WTC11 (cell line): ENCODE measurements around the gene SCD. TPM values are rescaled to one million over a fixed set of nuclear protein-coding genes. Genes with fewer than 3 reads are reported as not detected.

Experiments used
- ATAC-seq: fragments of 200-7000 bp; cut with Tn5 transposase; 2 replicates; pipeline ENCODE4 v1.10.0; 2021; ENCODE audit warnings: mild to moderate bottlenecking, moderate library complexity
- CTCF ChIA-PET: fragments of 300-600 bp; sonication (Branson Sonifier 250); formaldehyde crosslinking; loops from one replicate; lab custom pipeline; 2021; ENCODE audit warnings: antibody characterized with exemption; lab: Charles Lee
- POLR2A ChIA-PET: fragments of 350-600 bp; sonication (Branson Sonifier 250); formaldehyde crosslinking; loops from one replicate; lab custom pipeline; 2021; ENCODE audit warnings: antibody characterized with exemption; lab: Charles Lee
- DNase-seq: peaks from one replicate; pipeline ENCODE4 v3.0.0; 2021; ENCODE audit warnings: low spot score
- H3K27ac Mint-ChIP-seq: 2 replicates; pipeline ENCODE4 v1.8.0; 2021; ENCODE audit warnings: mixed read lengths
- H3K27me3 Mint-ChIP-seq: 2 replicates; pipeline ENCODE4 v1.8.0; 2021; ENCODE audit warnings: low read depth, mild to moderate bottlenecking, moderate library complexity, mixed read lengths
- H3K36me3 Mint-ChIP-seq: 2 replicates; pipeline ENCODE4 v1.8.0; 2021; ENCODE audit warnings: mixed read lengths
- H3K4me1 Mint-ChIP-seq: 2 replicates; pipeline ENCODE4 v1.8.0; 2022; ENCODE audit warnings: mixed read lengths
- H3K4me3 Mint-ChIP-seq: 2 replicates; pipeline ENCODE4 v1.8.0; 2021; ENCODE audit warnings: mild to moderate bottlenecking, moderate library complexity, mixed read lengths
- H3K9me3 Mint-ChIP-seq: 2 replicates; pipeline ENCODE4 v1.8.0; 2021; ENCODE audit warnings: mixed read lengths
- CBFB ChIP-seq: sonication (generic); formaldehyde crosslinking; IDR thresholded peaks from 2 replicates; pipeline ENCODE4 v1.8.1; 2022; ENCODE audit warnings: mild to moderate bottlenecking, low read depth, missing genetic modification reagents
- ESRRA ChIP-seq: sonication (generic); formaldehyde crosslinking; IDR thresholded peaks from 2 replicates; pipeline ENCODE4 v1.8.1; 2022; ENCODE audit warnings: mild to moderate bottlenecking, missing genetic modification reagents, borderline replicate concordance
- FOXK1 ChIP-seq: sonication (generic); formaldehyde crosslinking; IDR thresholded peaks from 2 replicates; pipeline ENCODE4 v1.8.0; 2022; ENCODE audit warnings: mild to moderate bottlenecking, moderate library complexity, missing genetic modification reagents
- JUN ChIP-seq: sonication (generic); formaldehyde crosslinking; IDR thresholded peaks from 2 replicates; pipeline ENCODE4 v1.8.0; 2023; ENCODE audit warnings: mild to moderate bottlenecking, missing genetic modification reagents
- NR1H2 ChIP-seq: sonication (generic); formaldehyde crosslinking; IDR thresholded peaks from 2 replicates; pipeline ENCODE4 v1.9.0; 2021; ENCODE audit warnings: mild to moderate bottlenecking, moderate library complexity, missing genetic modification reagents
- OVOL2 ChIP-seq: fragments of 250-450 bp; sonication (Bioruptor Pico); IDR thresholded peaks from 2 replicates; pipeline ENCODE4 v1.9.0; 2021; ENCODE audit warnings: mild to moderate bottlenecking, borderline replicate concordance
- RELA ChIP-seq: sonication (generic); formaldehyde crosslinking; IDR thresholded peaks from 2 replicates; pipeline ENCODE4 v1.8.1; 2022; ENCODE audit warnings: missing genetic modification reagents, mild to moderate bottlenecking, borderline replicate concordance
- ZNF416 ChIP-seq: fragments of 250-450 bp; sonication (Bioruptor Pico); IDR thresholded peaks from 2 replicates; pipeline ENCODE4 v1.9.0; 2021; ENCODE audit warnings: mild to moderate bottlenecking, inconsistent platforms
- total RNA-seq: library from RNA; stranded (reverse); gene quantifications from 3 replicates; pipeline ENCODE4 v1.2.3, GENCODE V29; 2021
- TF ChIP-seq, protein P1 (sequence below): sonication (generic); formaldehyde crosslinking; IDR thresholded peaks from 2 replicates; pipeline ENCODE4 v1.8.1; 2022; ENCODE audit warnings: mild to moderate bottlenecking, moderate library complexity, missing genetic modification reagents
- TF ChIP-seq, protein P2 (sequence below): sonication (generic); formaldehyde crosslinking; IDR thresholded peaks from 2 replicates; pipeline ENCODE4 v1.8.1; 2023; ENCODE audit warnings: mild to moderate bottlenecking, missing genetic modification reagents
- TF ChIP-seq, protein P3 (sequence below): sonication (generic); formaldehyde crosslinking; IDR thresholded peaks from 2 replicates; pipeline ENCODE4 v1.8.1; 2022; ENCODE audit warnings: low read depth, missing genetic modification reagents, borderline replicate concordance
- TF ChIP-seq, protein P4 (sequence below): sonication (generic); formaldehyde crosslinking; IDR thresholded peaks from 2 replicates; pipeline ENCODE4 v1.8.1; 2023; ENCODE audit warnings: mild to moderate bottlenecking, missing genetic modification reagents, moderate library complexity
- TF ChIP-seq, protein P5 (sequence below): sonication (generic); formaldehyde crosslinking; conservative IDR thresholded peaks from 2 replicates; pipeline ENCODE4 v1.8.1; 2023; ENCODE audit warnings: mild to moderate bottlenecking, low read depth, missing genetic modification reagents, moderate library complexity
- TF ChIP-seq, protein P6 (sequence below): sonication (generic); formaldehyde crosslinking; IDR thresholded peaks from 2 replicates; pipeline ENCODE4 v1.8.0; 2023; ENCODE audit warnings: missing genetic modification reagents, mild to moderate bottlenecking, borderline replicate concordance
- TF ChIP-seq, protein P7 (sequence below): sonication (generic); formaldehyde crosslinking; IDR thresholded peaks from 2 replicates; pipeline ENCODE4 v1.8.0; 2022; ENCODE audit warnings: mild to moderate bottlenecking, missing genetic modification reagents

Gene SCD
- total RNA-seq, 1 experiment from 2014 or later = 556 TPM

DNA sequence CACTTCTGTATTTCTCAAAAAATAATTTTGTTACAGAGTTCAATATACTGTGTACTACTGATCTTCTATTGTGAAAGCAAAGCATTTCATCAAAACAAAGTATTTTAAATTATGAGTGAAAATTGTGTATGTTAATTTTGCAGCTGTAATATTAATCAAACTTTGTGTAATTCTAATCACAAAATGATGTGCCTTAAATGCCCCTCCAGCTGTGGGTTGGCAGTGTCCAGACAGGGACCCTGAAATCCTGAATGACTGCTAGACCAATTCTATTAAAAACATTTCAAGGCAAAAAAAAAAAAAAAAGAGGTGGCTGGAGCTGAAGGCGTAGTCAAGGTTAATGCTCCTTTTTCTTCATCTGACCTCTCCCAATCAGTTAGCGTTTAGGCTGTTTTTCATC lies 36.2 kb downstream of the SCD start:
- TF ChIP-seq JUN (CRISPR knock-in tag) = no peak
- TF ChIP-seq, protein P1, sequence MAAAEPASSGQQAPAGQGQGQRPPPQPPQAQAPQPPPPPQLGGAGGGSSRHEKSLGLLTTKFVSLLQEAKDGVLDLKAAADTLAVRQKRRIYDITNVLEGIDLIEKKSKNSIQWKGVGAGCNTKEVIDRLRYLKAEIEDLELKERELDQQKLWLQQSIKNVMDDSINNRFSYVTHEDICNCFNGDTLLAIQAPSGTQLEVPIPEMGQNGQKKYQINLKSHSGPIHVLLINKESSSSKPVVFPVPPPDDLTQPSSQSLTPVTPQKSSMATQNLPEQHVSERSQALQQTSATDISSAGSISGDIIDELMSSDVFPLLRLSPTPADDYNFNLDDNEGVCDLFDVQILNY (CRISPR knock-in tag) = no peak
- TF ChIP-seq, protein P2, sequence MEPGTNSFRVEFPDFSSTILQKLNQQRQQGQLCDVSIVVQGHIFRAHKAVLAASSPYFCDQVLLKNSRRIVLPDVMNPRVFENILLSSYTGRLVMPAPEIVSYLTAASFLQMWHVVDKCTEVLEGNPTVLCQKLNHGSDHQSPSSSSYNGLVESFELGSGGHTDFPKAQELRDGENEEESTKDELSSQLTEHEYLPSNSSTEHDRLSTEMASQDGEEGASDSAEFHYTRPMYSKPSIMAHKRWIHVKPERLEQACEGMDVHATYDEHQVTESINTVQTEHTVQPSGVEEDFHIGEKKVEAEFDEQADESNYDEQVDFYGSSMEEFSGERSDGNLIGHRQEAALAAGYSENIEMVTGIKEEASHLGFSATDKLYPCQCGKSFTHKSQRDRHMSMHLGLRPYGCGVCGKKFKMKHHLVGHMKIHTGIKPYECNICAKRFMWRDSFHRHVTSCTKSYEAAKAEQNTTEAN (CRISPR knock-in tag) = no peak
- no peak for TF ChIP-seq FOXK1 (CRISPR knock-in tag)
- no peak for TF ChIP-seq RELA (CRISPR knock-in tag)
- TF ChIP-seq, all 79 proteins: peak for 0
- Mint-ChIP-seq H3K27ac (no peak overlapping the region), H3K9me3 (peaks cover 9% of the 10 kb centered on the region), H3K36me3 (peaks cover 84% of the 10 kb centered on the region), H3K4me3 (no peak overlapping the region), H3K4me1 (no peaks in the 10 kb centered on the region), H3K27me3 (peaks cover 3% of the 10 kb centered on the region; the same call in 1 of the 2 replicates)
- ChIA-PET CTCF (no interaction called here), POLR2A (interaction anchor here (0.6 kb wide), 1 partner anchor 70 kb away, joined by 3 read pairs; no protein-coding TSS in a partner anchor)
- no peak for ATAC-seq
- DNase-seq = no peak

DNA sequence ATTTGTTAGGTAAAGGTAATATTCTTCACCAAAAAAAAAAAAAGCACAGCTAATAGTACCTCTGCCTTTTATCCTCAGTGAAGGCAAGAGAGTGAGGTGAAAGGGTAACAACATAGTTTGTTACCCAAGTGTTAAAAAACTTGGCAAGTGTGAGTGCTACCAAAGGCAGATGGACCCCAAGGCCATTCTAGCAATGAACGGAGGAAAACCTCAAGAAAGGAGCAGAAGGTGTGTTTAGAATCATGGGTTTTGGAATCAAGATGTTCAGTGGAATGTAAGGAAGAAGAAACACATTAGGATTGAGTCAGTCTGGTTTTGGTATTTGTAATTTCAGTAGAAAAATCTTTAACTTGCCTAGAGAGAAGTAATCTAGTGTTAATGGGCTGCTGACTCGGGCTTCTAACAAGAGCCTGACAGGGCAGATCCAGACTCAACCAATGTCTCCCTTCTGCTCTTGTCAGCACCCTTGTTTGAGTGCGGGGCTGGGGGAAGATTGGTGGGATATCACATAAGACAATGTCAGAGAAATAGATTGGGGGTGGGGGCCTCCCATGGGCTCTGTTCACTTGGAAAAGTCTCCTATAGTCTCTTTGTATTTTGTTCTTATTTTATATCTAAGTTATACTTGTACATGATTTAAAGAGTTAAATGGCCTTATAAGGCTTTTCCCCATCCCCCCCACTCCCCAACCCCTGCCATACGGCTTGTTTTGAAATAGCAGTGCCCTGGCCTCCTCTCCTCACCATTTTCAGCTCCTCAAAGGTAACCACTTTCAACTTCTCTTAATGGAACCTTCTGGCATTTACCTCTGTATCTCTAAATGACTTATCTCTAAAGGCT lies 44.4 kb downstream of the SCD start:
- H3K27ac Mint-ChIP-seq = no peak overlapping the region
- ATAC-seq = no peak
- H3K9me3 Mint-ChIP-seq = peaks cover 14% of the 10 kb centered on the region
- H3K36me3 Mint-ChIP-seq = peaks cover 28% of the 10 kb centered on the region
- no peaks in the 10 kb centered on the region for H3K4me1 Mint-ChIP-seq
- TF ChIP-seq CBFB (CRISPR knock-in tag) = no peak
- TF ChIP-seq, protein P3, sequence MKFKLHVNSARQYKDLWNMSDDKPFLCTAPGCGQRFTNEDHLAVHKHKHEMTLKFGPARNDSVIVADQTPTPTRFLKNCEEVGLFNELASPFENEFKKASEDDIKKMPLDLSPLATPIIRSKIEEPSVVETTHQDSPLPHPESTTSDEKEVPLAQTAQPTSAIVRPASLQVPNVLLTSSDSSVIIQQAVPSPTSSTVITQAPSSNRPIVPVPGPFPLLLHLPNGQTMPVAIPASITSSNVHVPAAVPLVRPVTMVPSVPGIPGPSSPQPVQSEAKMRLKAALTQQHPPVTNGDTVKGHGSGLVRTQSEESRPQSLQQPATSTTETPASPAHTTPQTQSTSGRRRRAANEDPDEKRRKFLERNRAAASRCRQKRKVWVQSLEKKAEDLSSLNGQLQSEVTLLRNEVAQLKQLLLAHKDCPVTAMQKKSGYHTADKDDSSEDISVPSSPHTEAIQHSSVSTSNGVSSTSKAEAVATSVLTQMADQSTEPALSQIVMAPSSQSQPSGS = no peak
- TF ChIP-seq, protein P4, sequence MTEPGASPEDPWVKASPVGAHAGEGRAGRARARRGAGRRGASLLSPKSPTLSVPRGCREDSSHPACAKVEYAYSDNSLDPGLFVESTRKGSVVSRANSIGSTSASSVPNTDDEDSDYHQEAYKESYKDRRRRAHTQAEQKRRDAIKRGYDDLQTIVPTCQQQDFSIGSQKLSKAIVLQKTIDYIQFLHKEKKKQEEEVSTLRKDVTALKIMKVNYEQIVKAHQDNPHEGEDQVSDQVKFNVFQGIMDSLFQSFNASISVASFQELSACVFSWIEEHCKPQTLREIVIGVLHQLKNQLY (CRISPR knock-in tag) = no peak
- TF ChIP-seq ZNF416 (CRISPR knock-in tag) = no peak
- no peak for TF ChIP-seq ESRRA (CRISPR knock-in tag)
- TF ChIP-seq NR1H2 (CRISPR knock-in tag) = no peak
- no peak for TF ChIP-seq OVOL2 (CRISPR knock-in tag)
- no peak overlapping the region for H3K4me3 Mint-ChIP-seq
- CTCF ChIA-PET = no interaction called here
- H3K27me3 Mint-ChIP-seq = peaks cover 3% of the 10 kb centered on the region
- DNase-seq = no peak
- POLR2A ChIA-PET = interaction anchor here (1.2 kb wide), 1 partner anchor 18 kb away, joined by 3 read pairs; no protein-coding TSS in a partner anchor

DNA sequence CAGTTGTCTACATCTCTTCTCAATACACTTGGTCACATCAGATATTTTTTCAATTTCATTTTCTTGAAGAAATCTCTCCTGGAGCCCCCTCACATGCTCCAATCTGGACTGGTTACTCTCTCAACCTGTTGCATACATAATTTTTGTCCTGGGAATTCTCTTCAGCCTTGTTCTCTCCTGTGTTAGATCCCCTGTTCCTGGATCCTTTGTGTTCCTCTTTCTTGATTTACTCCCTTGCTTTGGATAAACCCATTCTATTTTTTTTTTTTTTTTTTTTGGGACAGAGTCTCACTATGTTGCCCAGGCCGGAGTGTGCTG lies 45.6 kb downstream of the SCD start:
- peaks cover 15% of the 10 kb centered on the region for H3K36me3 Mint-ChIP-seq
- no peak for ATAC-seq
- H3K27ac Mint-ChIP-seq = no peak overlapping the region
- H3K4me3 Mint-ChIP-seq = no peak overlapping the region
- CTCF ChIA-PET = no interaction called here
- H3K9me3 Mint-ChIP-seq = peaks cover 11% of the 10 kb centered on the region
- H3K27me3 Mint-ChIP-seq = no peaks in the 10 kb centered on the region; the same call in 1 of the 2 replicates
- no peaks in the 10 kb centered on the region for H3K4me1 Mint-ChIP-seq
- no peak for DNase-seq
- POLR2A ChIA-PET = interaction anchor here (1.2 kb wide), 1 partner anchor 19 kb away, joined by 3 read pairs; no protein-coding TSS in a partner anchor
- TF ChIP-seq, protein P5, sequence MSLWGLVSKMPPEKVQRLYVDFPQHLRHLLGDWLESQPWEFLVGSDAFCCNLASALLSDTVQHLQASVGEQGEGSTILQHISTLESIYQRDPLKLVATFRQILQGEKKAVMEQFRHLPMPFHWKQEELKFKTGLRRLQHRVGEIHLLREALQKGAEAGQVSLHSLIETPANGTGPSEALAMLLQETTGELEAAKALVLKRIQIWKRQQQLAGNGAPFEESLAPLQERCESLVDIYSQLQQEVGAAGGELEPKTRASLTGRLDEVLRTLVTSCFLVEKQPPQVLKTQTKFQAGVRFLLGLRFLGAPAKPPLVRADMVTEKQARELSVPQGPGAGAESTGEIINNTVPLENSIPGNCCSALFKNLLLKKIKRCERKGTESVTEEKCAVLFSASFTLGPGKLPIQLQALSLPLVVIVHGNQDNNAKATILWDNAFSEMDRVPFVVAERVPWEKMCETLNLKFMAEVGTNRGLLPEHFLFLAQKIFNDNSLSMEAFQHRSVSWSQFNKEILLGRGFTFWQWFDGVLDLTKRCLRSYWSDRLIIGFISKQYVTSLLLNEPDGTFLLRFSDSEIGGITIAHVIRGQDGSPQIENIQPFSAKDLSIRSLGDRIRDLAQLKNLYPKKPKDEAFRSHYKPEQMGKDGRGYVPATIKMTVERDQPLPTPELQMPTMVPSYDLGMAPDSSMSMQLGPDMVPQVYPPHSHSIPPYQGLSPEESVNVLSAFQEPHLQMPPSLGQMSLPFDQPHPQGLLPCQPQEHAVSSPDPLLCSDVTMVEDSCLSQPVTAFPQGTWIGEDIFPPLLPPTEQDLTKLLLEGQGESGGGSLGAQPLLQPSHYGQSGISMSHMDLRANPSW = no peak
- TF ChIP-seq, protein P6, sequence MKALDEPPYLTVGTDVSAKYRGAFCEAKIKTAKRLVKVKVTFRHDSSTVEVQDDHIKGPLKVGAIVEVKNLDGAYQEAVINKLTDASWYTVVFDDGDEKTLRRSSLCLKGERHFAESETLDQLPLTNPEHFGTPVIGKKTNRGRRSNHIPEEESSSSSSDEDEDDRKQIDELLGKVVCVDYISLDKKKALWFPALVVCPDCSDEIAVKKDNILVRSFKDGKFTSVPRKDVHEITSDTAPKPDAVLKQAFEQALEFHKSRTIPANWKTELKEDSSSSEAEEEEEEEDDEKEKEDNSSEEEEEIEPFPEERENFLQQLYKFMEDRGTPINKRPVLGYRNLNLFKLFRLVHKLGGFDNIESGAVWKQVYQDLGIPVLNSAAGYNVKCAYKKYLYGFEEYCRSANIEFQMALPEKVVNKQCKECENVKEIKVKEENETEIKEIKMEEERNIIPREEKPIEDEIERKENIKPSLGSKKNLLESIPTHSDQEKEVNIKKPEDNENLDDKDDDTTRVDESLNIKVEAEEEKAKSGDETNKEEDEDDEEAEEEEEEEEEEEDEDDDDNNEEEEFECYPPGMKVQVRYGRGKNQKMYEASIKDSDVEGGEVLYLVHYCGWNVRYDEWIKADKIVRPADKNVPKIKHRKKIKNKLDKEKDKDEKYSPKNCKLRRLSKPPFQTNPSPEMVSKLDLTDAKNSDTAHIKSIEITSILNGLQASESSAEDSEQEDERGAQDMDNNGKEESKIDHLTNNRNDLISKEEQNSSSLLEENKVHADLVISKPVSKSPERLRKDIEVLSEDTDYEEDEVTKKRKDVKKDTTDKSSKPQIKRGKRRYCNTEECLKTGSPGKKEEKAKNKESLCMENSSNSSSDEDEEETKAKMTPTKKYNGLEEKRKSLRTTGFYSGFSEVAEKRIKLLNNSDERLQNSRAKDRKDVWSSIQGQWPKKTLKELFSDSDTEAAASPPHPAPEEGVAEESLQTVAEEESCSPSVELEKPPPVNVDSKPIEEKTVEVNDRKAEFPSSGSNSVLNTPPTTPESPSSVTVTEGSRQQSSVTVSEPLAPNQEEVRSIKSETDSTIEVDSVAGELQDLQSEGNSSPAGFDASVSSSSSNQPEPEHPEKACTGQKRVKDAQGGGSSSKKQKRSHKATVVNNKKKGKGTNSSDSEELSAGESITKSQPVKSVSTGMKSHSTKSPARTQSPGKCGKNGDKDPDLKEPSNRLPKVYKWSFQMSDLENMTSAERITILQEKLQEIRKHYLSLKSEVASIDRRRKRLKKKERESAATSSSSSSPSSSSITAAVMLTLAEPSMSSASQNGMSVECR = no peak
- TF ChIP-seq, protein P7, sequence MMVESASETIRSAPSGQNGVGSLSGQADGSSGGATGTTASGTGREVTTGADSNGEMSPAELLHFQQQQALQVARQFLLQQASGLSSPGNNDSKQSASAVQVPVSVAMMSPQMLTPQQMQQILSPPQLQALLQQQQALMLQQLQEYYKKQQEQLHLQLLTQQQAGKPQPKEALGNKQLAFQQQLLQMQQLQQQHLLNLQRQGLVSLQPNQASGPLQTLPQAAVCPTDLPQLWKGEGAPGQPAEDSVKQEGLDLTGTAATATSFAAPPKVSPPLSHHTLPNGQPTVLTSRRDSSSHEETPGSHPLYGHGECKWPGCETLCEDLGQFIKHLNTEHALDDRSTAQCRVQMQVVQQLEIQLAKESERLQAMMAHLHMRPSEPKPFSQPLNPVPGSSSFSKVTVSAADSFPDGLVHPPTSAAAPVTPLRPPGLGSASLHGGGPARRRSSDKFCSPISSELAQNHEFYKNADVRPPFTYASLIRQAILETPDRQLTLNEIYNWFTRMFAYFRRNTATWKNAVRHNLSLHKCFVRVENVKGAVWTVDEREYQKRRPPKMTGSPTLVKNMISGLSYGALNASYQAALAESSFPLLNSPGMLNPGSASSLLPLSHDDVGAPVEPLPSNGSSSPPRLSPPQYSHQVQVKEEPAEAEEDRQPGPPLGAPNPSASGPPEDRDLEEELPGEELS = no peak
